ENCODE measurements around the gene SYCE3.
A peak's percentile ranks its signal among the peaks of the same experiment; 100 is the strongest.

The SYCE3 gene

GRCh38 chr22:50526108-50526833 lies 36.4 kb downstream of the SYCE3 start (continued):
- TF ChIP-seq HOXA7 (CRISPR knock-in tag; IDR thresholded peaks at IDR 0.05; ENCODE audit: borderline replicate concordance) (no peak), ZBTB26 (tag by site-specific recombination; optimal IDR thresholded peaks at IDR 0.05) (no peak), ZNF174 (tag by site-specific recombination; IDR thresholded peaks at IDR 0.05) (no peak), ZNF350 (tag by site-specific recombination; IDR thresholded peaks at IDR 0.05) (no peak), ZNF530 (tag by site-specific recombination; IDR thresholded peaks at IDR 0.05; ENCODE audit: low read depth) (no peak), KLF9 (tag by site-specific recombination; IDR thresholded peaks at IDR 0.05; ENCODE audit: low read depth) (peak; percentile 13), ZNF211 (tag by site-specific recombination; IDR thresholded peaks at IDR 0.05; ENCODE audit: low read depth) (no peak), PATZ1 (tag by site-specific recombination; IDR thresholded peaks at IDR 0.05) (0 out of 2 replicates have a peak, but pooled peaks have one; percentile 20), ZFHX2 (tag by site-specific recombination; conservative IDR thresholded peaks at IDR 0.05) (peak; percentile 51; the same call in 1 of the 2 replicates), ZFP3 (tag by site-specific recombination; IDR thresholded peaks at IDR 0.05; ENCODE audit: low read depth) (no peak), ZNF2 (tag by site-specific recombination; IDR thresholded peaks at IDR 0.05) (no peak), ZSCAN23 (tag by site-specific recombination; IDR thresholded peaks at IDR 0.05) (no peak), WT1 (tag by site-specific recombination; IDR thresholded peaks at IDR 0.05) (no peak), OVOL3 (tag by site-specific recombination; IDR thresholded peaks at IDR 0.05) (no peak), ZNF555 (tag by site-specific recombination; conservative IDR thresholded peaks at IDR 0.05) (no peak), YY1 (tag by site-specific recombination; IDR thresholded peaks at IDR 0.05) (peak; percentile 64), ZNF558 (tag by site-specific recombination; IDR thresholded peaks at IDR 0.05) (no peak), ZNF610 (tag by site-specific recombination; IDR thresholded peaks at IDR 0.05; ENCODE audit: borderline replicate concordance) (peak; percentile 46; the same call in 1 of the 2 replicates), ZNF670 (tag by site-specific recombination; IDR thresholded peaks at IDR 0.05; ENCODE audit: low read depth) (no peak), GLI4 (tag by site-specific recombination; IDR thresholded peaks at IDR 0.05) (no peak), TCF7L2 (IDR thresholded peaks at IDR 0.05; ENCODE audit: borderline replicate concordance, low read depth, low read length) (no peak), PRDM1 (tag by site-specific recombination; IDR thresholded peaks at IDR 0.05) (no peak), ZNF140 (tag by site-specific recombination; IDR thresholded peaks at IDR 0.05) (no peak), YY2 (tag by site-specific recombination; IDR thresholded peaks at IDR 0.05) (0 out of 2 replicates have a peak, but pooled peaks have one; percentile 29), RBAK (tag by site-specific recombination; IDR thresholded peaks at IDR 0.05) (no peak), ZNF560 (tag by site-specific recombination; IDR thresholded peaks at IDR 0.05; ENCODE audit: borderline replicate concordance) (no peak), ZNF114 (tag by site-specific recombination; IDR thresholded peaks at IDR 0.05) (no peak), ZNF155 (tag by site-specific recombination; IDR thresholded peaks at IDR 0.05) (no peak), ZBTB7A (tag by site-specific recombination; IDR thresholded peaks at IDR 0.05; ENCODE audit: low read depth) (no peak)
- TF ChIP-seq, protein P1, sequence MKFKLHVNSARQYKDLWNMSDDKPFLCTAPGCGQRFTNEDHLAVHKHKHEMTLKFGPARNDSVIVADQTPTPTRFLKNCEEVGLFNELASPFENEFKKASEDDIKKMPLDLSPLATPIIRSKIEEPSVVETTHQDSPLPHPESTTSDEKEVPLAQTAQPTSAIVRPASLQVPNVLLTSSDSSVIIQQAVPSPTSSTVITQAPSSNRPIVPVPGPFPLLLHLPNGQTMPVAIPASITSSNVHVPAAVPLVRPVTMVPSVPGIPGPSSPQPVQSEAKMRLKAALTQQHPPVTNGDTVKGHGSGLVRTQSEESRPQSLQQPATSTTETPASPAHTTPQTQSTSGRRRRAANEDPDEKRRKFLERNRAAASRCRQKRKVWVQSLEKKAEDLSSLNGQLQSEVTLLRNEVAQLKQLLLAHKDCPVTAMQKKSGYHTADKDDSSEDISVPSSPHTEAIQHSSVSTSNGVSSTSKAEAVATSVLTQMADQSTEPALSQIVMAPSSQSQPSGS (tag by site-specific recombination; IDR thresholded peaks at IDR 0.05; ENCODE audit: low read depth), result no peak
- TF ChIP-seq, protein P2, sequence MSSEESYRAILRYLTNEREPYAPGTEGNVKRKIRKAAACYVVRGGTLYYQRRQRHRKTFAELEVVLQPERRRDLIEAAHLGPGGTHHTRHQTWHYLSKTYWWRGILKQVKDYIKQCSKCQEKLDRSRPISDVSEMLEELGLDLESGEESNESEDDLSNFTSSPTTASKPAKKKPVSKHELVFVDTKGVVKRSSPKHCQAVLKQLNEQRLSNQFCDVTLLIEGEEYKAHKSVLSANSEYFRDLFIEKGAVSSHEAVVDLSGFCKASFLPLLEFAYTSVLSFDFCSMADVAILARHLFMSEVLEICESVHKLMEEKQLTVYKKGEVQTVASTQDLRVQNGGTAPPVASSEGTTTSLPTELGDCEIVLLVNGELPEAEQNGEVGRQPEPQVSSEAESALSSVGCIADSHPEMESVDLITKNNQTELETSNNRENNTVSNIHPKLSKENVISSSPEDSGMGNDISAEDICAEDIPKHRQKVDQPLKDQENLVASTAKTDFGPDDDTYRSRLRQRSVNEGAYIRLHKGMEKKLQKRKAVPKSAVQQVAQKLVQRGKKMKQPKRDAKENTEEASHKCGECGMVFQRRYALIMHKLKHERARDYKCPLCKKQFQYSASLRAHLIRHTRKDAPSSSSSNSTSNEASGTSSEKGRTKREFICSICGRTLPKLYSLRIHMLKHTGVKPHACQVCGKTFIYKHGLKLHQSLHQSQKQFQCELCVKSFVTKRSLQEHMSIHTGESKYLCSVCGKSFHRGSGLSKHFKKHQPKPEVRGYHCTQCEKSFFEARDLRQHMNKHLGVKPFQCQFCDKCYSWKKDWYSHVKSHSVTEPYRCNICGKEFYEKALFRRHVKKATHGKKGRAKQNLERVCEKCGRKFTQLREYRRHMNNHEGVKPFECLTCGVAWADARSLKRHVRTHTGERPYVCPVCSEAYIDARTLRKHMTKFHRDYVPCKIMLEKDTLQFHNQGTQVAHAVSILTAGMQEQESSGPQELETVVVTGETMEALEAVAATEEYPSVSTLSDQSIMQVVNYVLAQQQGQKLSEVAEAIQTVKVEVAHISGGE (tag by site-specific recombination; conservative IDR thresholded peaks at IDR 0.05; ENCODE audit: low read depth), result peak; percentile 68; the same call in 1 of the 2 replicates
- TF ChIP-seq, protein P3, sequence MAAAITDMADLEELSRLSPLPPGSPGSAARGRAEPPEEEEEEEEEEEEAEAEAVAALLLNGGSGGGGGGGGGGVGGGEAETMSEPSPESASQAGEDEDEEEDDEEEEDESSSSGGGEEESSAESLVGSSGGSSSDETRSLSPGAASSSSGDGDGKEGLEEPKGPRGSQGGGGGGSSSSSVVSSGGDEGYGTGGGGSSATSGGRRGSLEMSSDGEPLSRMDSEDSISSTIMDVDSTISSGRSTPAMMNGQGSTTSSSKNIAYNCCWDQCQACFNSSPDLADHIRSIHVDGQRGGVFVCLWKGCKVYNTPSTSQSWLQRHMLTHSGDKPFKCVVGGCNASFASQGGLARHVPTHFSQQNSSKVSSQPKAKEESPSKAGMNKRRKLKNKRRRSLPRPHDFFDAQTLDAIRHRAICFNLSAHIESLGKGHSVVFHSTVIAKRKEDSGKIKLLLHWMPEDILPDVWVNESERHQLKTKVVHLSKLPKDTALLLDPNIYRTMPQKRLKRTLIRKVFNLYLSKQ (tag by site-specific recombination; IDR thresholded peaks at IDR 0.05; ENCODE audit: borderline replicate concordance), result no peak
